Liver (tissue), 9 donors: ENCODE results near the gene FMN1. TPM values are rescaled to one million over a fixed set of nuclear protein-coding genes. Genes with fewer than 3 reads are reported as not detected.

ENCODE experiments used
- DNase-seq: peaks from one replicate; pipeline ENCODE4 v3.0.0-alpha.2; 2017; ENCODE audit warnings: low spot score
- H3K27ac ChIP-seq, 2 donors: one replicate each; pipeline ENCODE4 v1.7.0; 2013; ENCODE audit warnings: inconsistent platforms in 2 of 2, low read length in 2 of 2, control low read depth in 1 of 2, low read depth in 1 of 2, mild to moderate bottlenecking in 1 of 2
- H3K27me3 ChIP-seq, 4 donors: one replicate each; pipeline versions ENCODE4 v1.6.1 to v1.7.0; 2013; ENCODE audit warnings: low read length in 3 of 4, inconsistent platforms in 1 of 4, mild to moderate bottlenecking in 1 of 4, moderate library complexity in 1 of 4; ENCODE audit not compliant: control insufficient read depth in 4 of 4, insufficient read depth in 4 of 4
- H3K36me3 ChIP-seq, 4 donors: one replicate each; pipeline versions ENCODE4 v1.6.1 to v1.7.0; 2013; ENCODE audit warnings: low read length in 3 of 4, mild to moderate bottlenecking in 3 of 4, low read depth in 1 of 4, moderate library complexity in 1 of 4; ENCODE audit not compliant: control insufficient read depth in 4 of 4, insufficient read depth in 3 of 4
- H3K4me1 ChIP-seq, 4 donors: one replicate each; pipeline versions ENCODE4 v1.6.1 to v1.7.0; 2013; ENCODE audit warnings: low read length in 3 of 4, mild to moderate bottlenecking in 3 of 4, moderate library complexity in 1 of 4; ENCODE audit not compliant: control insufficient read depth in 4 of 4, insufficient read depth in 4 of 4
- H3K4me3 ChIP-seq, 3 donors: one replicate each; pipeline versions ENCODE4 v1.6.1 to v1.7.0; 2013; ENCODE audit warnings: low read length in 3 of 3, control low read depth in 1 of 3, low read depth in 1 of 3, mild to moderate bottlenecking in 1 of 3
- H3K9ac ChIP-seq, 2 donors: one replicate each; pipeline ENCODE4 v1.7.0; 2013; ENCODE audit warnings: low read length in 2 of 2, mild to moderate bottlenecking in 2 of 2, moderate library complexity in 2 of 2, control low read depth in 1 of 2, low read depth in 1 of 2
- H3K9me3 ChIP-seq, 4 donors: one replicate each; pipeline versions ENCODE4 v1.6.1 to v1.7.0; 2013; ENCODE audit warnings: low read length in 3 of 4; ENCODE audit not compliant: control insufficient read depth in 4 of 4
- ATF3 ChIP-seq: IDR thresholded peaks from 2 replicates; pipeline ENCODE4 v1.6.1; 2016; ENCODE audit warnings: antibody characterized with exemption
- EGR1 ChIP-seq, 2 donors: IDR thresholded peaks; 2 replicates each; pipeline ENCODE4 v1.6.1; 2016 to 2018; ENCODE audit warnings: antibody characterized with exemption in 2 of 2, low read depth in 2 of 2
- FOXA1 ChIP-seq: IDR thresholded peaks from 2 replicates; pipeline ENCODE4 v1.6.1; 2016; ENCODE audit warnings: antibody characterized with exemption
- GABPA ChIP-seq, 2 donors: IDR thresholded peaks in 1 of 2; conservative IDR thresholded peaks in 1 of 2; 2 replicates each; pipeline ENCODE4 v1.6.1; 2016; ENCODE audit warnings: antibody characterized with exemption in 2 of 2, mild to moderate bottlenecking in 1 of 2, moderate library complexity in 1 of 2
- HNF4A ChIP-seq, 2 donors: conservative IDR thresholded peaks; 2 replicates each; pipeline ENCODE4 v1.6.1; 2016; ENCODE audit warnings: antibody characterized with exemption in 2 of 2, mild to moderate bottlenecking in 2 of 2
- MAX ChIP-seq: IDR thresholded peaks from 2 replicates; pipeline ENCODE4 v1.6.1; 2016; ENCODE audit warnings: antibody characterized with exemption
- NR2F2 ChIP-seq: IDR thresholded peaks from 2 replicates; pipeline ENCODE4 v1.6.1; 2016; ENCODE audit warnings: antibody characterized with exemption
- RAD21 ChIP-seq, 2 donors: IDR thresholded peaks; 2 replicates each; pipeline ENCODE4 v1.6.1; 2016; ENCODE audit warnings: antibody characterized with exemption in 2 of 2, mild to moderate bottlenecking in 2 of 2
- REST ChIP-seq: IDR thresholded peaks from 2 replicates; pipeline ENCODE4 v1.6.1; 2016; ENCODE audit warnings: antibody characterized with exemption, mild to moderate bottlenecking
- RXRA ChIP-seq, 2 donors: IDR thresholded peaks; 2 replicates each; pipeline ENCODE4 v1.6.1; 2017 to 2018; ENCODE audit warnings: antibody characterized with exemption in 2 of 2, mild to moderate bottlenecking in 1 of 2
- TAF1 ChIP-seq: conservative IDR thresholded peaks from 2 replicates; pipeline ENCODE4 v1.6.1; 2016; ENCODE audit warnings: antibody characterized with exemption, mild to moderate bottlenecking
- YY1 ChIP-seq: IDR thresholded peaks from 2 replicates; pipeline ENCODE4 v1.6.1; 2016; ENCODE audit warnings: antibody characterized with exemption, mild to moderate bottlenecking
- WGBS: extraction: QIAGEN DNeasy Blood & Tissue Kit; methylation state at CpG from one replicate; pipeline ENCODE4 v1.1.7; 2013; 5-methylcytosine and 5-hydroxymethylcytosine counted together
- polyA plus RNA-seq, 2 donors: library from polyadenylated mRNA; stranded (reverse) in 1 of 2; unstranded in 1 of 2; fragments of 200-250 nt in 1 of 2; fragments of >200 nt in 1 of 2; fragmentation: Nextera tagmentation in 1 of 2; extraction: Ambion mirVana in 1 of 2; gene quantifications; one replicate each; pipeline versions ENCODE4 v1.2.1 to v1.2.3, GENCODE V29; 2013 to 2015
- total RNA-seq, 2 donors: library from RNA; depleted of rRNA; stranded (reverse); fragments of >200 nt; gene quantifications; one replicate each; pipeline ENCODE4 v1.2.3, GENCODE V29; 2014
- TF ChIP-seq, protein P1 (sequence below): IDR thresholded peaks from 2 replicates; pipeline ENCODE4 v1.6.1; 2016; ENCODE audit warnings: antibody characterized with exemption
- donor health status: healthy.
- donor health status: healthy.
- donor health status: healthy.
- donor health status: healthy.
- donor health status: healthy.

Gene FMN1
- total and polyA plus RNA-seq, 4 donors: 0.21 to 5.4 (median 0.53) TPM

GRCh38 chr15:33145447-33145846, 49.1 kb downstream of the FMN1 start:
- Histone ChIP-seq H3K9me3 (no peaks in the 10 kb centered on the region), H3K27me3 (no peaks in the 10 kb centered on the region), H3K27ac (no peak overlapping the region)

GRCh38 chr15:33142708-33143107, 51.8 kb downstream of the FMN1 start:
- 20% methylated on average over 2 of the region's 2 CpGs for WGBS
- Histone ChIP-seq H3K4me3 (no peak overlapping the region), H3K9me3 (no peaks in the 10 kb centered on the region), H3K27me3 (no peaks in the 10 kb centered on the region), H3K36me3 (no peaks in the 10 kb centered on the region), H3K4me1 (no peaks in the 10 kb centered on the region), H3K27ac (no peak overlapping the region), H3K9ac (no peak overlapping the region)
- DNase-seq: no peak
- TF ChIP-seq, protein P1, sequence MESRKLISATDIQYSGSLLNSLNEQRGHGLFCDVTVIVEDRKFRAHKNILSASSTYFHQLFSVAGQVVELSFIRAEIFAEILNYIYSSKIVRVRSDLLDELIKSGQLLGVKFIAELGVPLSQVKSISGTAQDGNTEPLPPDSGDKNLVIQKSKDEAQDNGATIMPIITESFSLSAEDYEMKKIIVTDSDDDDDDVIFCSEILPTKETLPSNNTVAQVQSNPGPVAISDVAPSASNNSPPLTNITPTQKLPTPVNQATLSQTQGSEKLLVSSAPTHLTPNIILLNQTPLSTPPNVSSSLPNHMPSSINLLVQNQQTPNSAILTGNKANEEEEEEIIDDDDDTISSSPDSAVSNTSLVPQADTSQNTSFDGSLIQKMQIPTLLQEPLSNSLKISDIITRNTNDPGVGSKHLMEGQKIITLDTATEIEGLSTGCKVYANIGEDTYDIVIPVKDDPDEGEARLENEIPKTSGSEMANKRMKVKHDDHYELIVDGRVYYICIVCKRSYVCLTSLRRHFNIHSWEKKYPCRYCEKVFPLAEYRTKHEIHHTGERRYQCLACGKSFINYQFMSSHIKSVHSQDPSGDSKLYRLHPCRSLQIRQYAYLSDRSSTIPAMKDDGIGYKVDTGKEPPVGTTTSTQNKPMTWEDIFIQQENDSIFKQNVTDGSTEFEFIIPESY: peak; percentile 28
- TF ChIP-seq FOXA1 (no peak), REST (no peak), HNF4A (conservative IDR thresholded peaks at IDR 0.05) (peak; percentile 59 to 86), GABPA (IDR thresholded peaks at IDR 0.05 in 1 of 2, conservative IDR thresholded peaks at IDR 0.05 in 1 of 2) (no peak), RAD21 (IDR thresholded peaks at IDR 0.05) (no peak), TAF1 (no peak), ATF3 (no peak), EGR1 (IDR thresholded peaks at IDR 0.05; ENCODE audit: low read depth in 2 of 2) (no peak)

More at GRCh38 chr15:33145447-33145846, 49.1 kb downstream of the FMN1 start:
- Histone ChIP-seq H3K36me3 (no peaks in the 10 kb centered on the region), H3K4me3 (no peak overlapping the region), H3K4me1 (no peaks in the 10 kb centered on the region), H3K9ac (no peak overlapping the region)
- 90% methylated on average over 6 of the region's 6 CpGs for WGBS
- DNase-seq: no peak
- TF ChIP-seq YY1 (no peak), GABPA (IDR thresholded peaks at IDR 0.05 in 1 of 2, conservative IDR thresholded peaks at IDR 0.05 in 1 of 2) (no peak), RXRA (IDR thresholded peaks at IDR 0.05) (no peak), MAX (no peak), HNF4A (conservative IDR thresholded peaks at IDR 0.05) (no peak), NR2F2 (no peak), REST (no peak), ATF3 (no peak), EGR1 (IDR thresholded peaks at IDR 0.05; ENCODE audit: low read depth in 2 of 2) (no peak)
- TF ChIP-seq, protein P1: no peak
